GM20000 (cell line): ENCODE results near the gene CD247.

Source experiments
- DNase-seq: peaks from one replicate; pipeline ENCODE4 v3.0.0; 2012; ENCODE audit warnings: low spot score
- TF ChIP-seq, protein P1 (sequence below): IDR thresholded peaks from 2 replicates; pipeline ENCODE4 v1.5.1; 2012; ENCODE audit warnings: mild to moderate bottlenecking, control low read depth; ENCODE audit errors: extremely low read depth, missing control alignments

CD247 gene

DNA sequence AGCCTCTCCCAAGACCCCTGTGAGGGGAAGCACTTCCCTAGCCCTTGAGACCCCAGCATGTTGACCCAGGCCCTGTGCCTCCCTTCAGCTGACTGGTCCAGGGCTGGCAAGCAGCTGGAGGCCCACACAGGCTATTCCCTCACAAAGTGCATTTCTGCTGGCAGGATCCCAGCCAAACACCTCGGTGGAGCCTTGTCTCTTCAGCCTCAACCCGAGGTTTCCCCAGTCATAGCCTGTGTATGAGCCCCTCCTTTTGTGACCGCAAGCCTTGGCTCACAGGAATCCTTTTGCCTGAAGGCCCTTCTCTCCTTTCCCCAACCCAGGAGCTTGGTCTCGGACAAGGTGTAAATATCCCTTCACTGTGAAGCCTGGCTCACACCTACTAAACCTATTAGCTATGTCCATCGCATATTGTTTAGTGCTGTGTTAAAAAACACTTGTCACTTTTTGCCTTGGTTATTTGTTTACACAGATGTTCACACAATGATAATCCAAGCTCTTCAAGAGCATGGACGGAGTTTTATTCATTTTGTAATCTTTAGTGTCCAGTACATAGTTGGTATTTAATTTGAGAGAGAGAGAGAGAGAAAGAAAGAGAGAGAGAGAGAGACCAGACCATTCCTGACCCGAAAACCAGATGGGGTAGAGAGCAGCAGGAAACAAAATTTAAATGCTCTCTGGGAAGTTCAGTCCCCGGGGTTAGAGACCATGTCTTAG is 8.5 kb upstream of the CD247 start:
- DNase-seq = no peak
- TF ChIP-seq, protein P1, sequence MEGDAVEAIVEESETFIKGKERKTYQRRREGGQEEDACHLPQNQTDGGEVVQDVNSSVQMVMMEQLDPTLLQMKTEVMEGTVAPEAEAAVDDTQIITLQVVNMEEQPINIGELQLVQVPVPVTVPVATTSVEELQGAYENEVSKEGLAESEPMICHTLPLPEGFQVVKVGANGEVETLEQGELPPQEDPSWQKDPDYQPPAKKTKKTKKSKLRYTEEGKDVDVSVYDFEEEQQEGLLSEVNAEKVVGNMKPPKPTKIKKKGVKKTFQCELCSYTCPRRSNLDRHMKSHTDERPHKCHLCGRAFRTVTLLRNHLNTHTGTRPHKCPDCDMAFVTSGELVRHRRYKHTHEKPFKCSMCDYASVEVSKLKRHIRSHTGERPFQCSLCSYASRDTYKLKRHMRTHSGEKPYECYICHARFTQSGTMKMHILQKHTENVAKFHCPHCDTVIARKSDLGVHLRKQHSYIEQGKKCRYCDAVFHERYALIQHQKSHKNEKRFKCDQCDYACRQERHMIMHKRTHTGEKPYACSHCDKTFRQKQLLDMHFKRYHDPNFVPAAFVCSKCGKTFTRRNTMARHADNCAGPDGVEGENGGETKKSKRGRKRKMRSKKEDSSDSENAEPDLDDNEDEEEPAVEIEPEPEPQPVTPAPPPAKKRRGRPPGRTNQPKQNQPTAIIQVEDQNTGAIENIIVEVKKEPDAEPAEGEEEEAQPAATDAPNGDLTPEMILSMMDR = no peak

DNA sequence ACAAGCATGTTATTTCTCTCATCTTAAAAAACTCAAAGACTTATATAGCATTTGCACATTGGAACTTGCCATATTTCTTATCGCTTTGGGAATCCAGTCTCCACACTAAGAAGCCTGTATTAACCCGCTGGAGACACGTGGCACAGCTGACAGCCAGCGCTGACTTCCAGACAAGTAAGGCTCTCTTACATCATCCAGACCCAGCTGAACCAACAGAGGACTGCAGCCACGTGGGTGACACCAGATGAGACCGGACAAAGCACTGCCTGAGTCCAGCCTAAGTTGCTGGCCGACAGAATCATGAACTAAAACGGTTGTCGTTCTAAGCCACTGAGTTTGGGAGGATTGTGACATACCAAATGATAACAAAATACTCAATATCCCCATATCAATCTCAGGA is 6.3 kb upstream of the CD247 start:
- TF ChIP-seq, protein P1 = no peak

DNA sequence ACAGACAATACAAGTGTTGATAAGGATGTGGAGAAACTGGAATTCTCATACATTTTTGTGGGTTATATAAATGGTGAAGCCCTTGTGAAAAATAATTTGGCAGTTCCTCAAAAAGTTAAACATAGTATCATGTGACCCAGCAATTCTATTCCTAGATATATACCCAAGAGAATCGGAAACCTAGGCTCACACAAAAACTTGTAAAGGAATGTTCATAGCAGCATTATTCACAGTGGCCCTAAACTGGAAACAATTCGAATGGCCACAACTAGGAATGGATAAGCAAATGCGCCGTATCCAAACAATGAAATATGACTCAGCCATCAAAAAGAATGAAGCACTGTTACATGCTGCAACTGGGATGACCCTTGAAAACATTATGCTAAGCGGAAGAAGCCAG is 3.9 kb upstream of the CD247 start:
- TF ChIP-seq, protein P1 = no peak
- DNase-seq = no peak

More for the DNA sequence above, 6.3 kb upstream of the CD247 start:
- DNase-seq = no peak

DNA sequence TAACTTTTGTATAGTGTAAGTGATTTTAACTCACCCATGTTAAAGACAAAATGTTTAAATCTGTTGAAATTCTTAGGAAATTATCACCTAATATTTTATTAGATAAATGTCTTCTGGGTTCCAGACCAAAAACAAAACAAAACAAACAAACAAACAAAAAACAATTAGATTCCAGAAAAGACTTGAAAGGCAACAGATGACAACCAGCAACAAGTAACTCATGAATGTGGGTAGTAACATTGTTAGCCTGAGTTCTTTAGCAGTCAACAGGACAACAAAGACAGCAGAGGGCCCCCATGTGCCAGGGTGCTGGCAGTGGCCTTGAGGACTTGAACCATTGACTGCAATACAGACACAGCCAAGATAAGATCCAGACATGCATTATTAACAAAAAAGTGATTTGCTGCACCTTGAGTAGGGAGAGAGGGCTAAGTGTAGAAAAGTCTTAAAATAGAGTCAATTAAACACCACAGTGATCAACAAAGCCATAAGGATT is 2.4 kb upstream of the CD247 start:
- no peak for DNase-seq
- TF ChIP-seq, protein P1 = no peak

DNA sequence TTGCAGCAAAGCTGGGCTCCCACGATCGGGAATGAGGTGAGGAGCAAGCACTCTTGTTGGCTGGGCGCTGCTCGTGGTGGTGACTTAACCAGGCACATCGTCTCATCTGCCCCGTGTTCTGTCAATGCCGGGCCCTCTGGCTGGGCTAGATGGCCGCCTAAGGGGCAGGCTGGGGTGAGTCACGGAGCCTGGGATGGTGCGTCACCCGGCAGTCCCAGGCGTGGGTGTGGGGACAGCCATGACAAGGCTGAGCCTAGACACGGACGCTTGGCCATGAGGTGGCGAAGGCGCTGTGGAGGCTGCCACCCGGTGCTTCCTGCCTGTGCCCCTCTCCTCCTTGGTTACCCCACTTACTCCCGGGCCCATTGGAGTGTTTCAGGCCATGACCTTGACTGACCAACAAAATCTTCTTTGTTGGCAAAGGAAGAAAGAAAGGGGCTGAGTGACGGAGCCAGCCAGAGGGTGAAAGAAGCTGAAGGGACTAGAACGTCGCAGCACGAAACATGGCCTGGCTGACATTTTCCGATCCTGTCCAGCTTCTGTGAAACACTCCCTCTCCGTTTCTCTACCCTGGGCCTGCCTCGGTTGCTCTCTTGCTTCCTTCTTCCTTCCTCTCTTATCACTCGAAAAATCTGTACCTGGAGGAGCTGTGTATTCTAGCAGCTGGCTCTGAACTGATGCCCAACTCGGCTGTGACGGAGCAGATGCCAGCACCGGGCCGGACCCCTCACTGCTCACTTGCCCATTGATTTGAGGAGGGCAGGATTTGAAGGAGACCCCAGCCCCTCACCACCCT is 596 bp downstream of the CD247 start:
- DNase-seq = no peak
- TF ChIP-seq, protein P1 = no peak

DNA sequence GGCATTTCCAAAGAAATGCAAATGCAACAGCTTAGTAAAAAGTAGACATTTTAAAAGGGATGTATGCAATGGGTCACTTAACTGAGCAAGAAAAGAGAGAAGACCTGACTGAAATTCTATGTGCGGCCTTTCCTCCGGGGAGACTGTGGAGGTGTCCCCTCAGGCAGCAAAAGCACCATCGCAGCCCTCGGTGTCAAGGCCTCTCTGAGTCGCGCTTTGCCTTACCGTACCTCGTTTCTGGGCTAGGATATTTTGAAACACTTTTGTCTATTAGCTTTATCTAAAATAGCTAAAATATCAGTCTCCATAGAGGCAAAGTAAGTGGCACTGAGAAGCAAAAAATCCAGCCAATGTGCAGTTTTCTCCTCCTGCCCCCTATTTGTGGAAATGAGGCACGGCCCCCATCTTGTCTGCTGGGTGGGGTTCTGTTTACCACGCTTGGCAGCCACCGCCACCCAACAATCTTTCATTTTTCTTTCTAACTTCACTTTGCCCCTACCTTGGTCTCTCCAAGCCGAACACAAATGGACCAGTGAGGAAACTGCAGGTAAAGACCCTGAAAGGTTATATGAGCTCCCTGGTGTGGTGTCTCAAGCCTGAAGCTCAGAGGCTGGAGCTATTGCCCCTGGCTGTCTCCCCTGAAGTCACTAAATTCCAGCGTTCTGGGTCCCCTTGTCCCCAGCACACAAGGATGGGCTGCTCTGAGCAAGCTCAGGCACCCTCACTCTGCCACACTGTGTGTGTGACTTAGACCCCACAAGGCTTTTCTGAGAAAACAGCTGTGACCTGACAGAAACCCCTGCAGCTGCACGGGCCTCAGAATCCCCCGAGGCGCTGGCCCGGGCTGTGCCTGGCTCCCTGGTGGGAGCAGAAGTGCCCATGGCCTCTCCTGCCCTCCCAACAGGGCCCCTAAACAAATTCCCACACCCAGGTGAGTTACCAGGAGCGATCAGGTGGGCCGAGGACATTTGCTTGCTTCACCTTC is 1.6 kb downstream of the CD247 start:
- DNase-seq = no peak
- TF ChIP-seq, protein P1 = no peak
